ENCODE data around the gene MCM8.

The MCM8 gene

GRCh38 chr20:5945963-5946362 is 4.5 kb upstream of the MCM8 start:
- DNase-seq, result no peak

DNA sequence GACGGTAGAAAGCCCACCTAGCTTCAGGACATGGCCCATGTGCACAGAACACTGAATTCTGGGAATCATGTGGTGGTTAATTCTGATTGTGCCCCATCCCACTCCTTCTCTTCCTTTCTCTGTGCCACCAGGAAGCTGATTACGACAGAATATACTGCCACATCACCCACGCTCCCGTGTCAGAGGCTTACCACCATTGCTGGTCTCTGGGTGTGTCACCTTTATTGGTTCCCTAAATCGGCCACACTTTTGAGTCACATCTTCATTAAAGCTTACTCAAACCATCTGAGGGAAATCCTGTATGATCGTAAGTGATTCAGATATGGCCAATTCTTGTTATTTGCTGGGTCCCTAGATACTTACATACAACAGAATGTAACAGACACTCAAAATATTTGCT is 3.2 kb upstream of the MCM8 start:
- DNase-seq, result no peak

GRCh38 chr20:5949943-5950270 is 545 bp upstream of the MCM8 start:
- no peak for DNase-seq

DNA sequence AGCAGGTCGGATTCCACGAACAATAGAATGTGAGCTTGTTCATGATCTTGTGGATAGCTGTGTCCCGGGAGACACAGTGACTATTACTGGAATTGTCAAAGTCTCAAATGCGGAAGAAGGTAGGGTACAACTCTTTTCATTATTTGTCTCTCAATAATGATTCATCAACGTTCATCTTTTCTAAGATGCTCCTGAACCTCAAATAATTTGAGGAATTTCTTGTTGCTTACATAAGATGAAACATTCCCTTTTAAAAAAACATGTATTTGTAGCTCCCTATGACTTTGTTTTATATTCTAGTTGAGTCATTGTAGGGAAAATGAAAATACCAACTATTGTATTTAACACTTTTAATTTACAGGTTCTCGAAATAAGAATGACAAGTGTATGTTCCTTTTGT is 17.0 kb downstream of the MCM8 start:
- DNase-seq, result no peak

DNA sequence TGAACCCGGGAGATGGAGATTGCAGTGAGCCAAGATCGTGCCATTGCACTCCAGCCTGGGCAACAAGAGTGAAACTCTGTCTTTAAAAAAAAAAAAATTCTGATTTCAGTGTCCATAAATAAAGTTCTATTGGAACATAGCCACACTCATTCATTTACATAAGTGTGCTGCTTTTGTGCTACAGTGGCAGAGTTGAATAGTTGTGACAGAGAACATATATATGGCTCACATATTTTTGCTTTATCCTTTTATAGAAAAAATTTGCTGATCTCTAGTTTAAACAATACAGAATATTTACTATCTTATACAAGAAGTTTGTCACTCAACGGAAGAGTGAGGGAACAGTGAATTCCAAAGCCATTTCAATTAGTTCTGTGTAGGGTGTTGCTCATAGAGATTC is 18.0 kb downstream of the MCM8 start:
- DNase-seq, result no peak

DNA sequence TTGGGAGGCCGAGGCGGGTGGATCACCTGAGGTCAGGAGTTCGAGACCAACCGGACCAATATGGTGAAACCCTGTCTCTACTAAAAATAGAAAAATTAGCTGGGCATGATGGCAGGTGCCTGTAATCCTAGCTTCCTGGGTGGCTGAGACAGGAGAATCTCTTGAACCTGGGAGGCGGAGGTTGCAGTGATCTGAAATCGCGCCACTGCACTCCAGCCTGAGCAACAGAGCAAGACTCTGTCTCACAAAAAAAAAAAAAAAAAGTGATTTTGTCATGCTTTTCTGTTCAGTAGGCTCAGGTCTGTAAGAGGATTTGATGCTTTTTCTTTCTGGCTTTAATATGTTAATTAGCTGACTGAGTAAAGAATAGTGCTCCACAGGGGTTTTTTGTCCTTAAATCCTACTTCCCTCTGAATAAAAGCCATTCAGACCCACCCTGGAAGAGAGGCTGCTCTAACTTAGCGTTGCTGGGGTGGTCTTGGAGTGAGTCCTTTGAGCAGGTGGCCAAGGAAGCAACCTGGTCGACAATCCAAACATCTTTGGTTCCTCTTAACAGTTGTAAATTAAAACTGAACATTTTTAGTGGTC is 19.0 kb downstream of the MCM8 start:
- no peak for DNase-seq

DNA sequence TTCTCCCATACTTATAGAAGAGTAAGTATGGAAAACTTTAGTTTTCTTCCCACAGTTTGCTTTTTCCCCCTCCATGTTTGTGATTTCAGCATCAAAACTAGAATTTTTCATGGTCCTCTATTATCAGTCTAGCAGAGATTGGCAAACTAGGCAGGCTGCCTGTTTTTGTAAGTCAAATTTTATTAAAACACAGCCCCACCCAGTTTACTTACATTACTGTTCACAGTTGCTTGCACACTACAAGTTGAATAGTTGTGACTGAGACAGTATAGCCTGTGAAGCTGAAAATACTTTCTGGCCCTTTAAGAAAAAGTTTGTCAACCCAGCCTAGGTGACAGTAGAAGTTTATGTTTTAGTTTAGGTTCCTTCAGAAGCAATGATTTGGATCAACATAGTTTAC is 19.5 kb downstream of the MCM8 start:
- no peak for DNase-seq

DNA sequence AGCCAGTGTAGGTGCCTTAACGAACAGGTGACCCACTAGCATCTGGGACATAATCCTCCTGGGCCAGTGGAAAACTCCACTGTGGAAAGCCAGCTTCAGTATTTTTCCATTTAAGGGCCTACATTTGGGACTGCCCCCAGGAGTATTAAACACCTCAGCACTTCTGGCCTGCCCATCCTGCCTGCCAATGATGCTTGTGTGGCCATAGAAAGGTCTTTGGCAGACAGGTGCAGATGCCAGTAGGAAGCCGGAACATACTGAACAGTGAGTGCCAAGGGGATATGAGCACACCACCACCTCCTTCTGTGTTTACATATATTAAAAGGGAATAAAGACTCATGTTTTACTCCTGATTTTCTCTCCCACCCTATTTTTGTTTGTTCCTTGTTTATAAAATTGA is 19.9 kb downstream of the MCM8 start:
- peak in 1 of 51 donors; percentile 3 for DNase-seq

DNA sequence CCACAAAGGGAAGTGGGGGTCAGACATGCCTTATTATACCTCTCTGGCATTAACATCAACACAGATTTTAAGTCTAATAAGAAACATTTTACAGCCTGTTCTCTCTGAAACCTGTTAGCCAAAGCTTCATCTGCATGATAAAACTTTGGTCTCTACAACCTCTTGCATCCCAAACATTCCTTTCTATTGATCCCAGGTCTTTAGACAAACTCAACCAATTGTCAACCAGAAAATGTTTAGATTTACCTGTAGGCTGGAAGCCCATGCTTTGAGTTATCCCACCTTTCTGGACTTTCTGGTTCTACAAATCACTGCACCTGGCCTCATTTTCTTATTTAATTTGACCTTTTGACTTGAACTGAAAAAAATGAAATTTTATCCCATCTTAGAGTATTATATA is 20.8 kb downstream of the MCM8 start:
- no peak for DNase-seq

- DNase-seq, result no peak
Observed at GRCh38 chr20:5973172-5973571, 22.7 kb downstream of the MCM8 start.

DNA sequence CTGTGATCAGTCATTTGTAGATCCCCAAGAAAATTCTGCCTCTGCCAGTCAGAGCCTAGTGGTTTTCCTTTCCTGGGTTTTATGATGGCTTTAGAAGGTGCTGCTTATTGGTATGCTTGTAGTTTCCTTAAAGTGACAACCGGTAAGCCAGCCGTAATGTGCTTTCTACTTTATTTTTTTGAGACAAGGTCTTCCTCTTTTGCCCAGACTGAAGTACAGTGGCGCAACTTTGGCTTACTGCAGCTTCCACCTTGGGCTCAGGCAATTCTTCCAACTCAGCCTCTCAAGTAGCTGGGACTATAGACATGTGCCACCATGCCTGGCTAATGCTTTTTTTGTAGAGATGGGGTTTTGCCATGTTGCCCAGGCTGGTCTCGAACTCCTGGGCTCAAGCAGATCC is 23.5 kb downstream of the MCM8 start:
- no peak for DNase-seq

GRCh38 chr20:5974531-5974930 is 24.1 kb downstream of the MCM8 start:
- no peak for DNase-seq

GRCh38 chr20:5975778-5976177 is 25.3 kb downstream of the MCM8 start:
- DNase-seq, result no peak

DNA sequence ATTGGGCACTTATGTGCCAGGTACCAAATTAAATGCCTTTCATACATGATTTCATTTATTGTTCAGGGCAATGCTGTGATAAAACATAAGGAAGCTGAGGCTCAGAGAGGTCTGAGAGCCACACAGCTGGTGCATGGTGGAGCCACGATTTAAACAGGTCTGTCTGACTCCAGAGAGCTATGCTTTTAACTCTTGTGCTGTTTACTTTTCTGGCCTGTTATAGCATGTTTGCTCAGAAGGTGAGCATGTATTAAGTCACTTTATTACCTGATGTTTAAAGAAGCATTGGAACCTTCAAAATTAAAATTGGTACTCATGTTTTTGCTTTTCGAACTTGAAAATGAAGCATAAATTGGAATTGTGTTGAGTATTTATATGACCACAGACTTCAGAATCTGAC is 26.8 kb downstream of the MCM8 start:
- no peak for DNase-seq

DNA sequence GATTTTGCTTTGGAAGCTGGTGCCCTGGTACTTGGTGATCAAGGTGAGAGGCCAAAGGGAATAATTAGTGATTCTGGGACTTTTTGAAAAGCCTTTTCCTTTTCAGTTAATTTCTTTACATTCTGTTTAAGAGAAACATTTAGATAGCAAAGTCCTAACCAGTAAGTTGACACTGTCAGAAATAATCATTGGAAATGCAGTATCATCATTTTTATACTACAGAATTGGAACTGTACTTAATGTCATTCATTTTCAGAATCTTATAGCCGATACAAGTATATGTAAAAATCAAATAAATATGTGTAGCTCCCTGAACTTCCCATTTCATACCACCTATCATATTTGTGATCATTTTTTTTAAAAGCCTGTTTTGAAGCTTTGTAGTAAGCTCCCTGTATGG is 27.5 kb downstream of the MCM8 start:
- no peak for DNase-seq

- no peak for DNase-seq
Observed at GRCh38 chr20:5979801-5980200, 29.3 kb downstream of the MCM8 start.

GRCh38 chr20:5980720-5981538 is 30.5 kb downstream of the MCM8 start:
- DNase-seq, result no peak

- DNase-seq, result no peak
Observed at GRCh38 chr20:5987383-5987782, 36.9 kb downstream of the MCM8 start.

DNA sequence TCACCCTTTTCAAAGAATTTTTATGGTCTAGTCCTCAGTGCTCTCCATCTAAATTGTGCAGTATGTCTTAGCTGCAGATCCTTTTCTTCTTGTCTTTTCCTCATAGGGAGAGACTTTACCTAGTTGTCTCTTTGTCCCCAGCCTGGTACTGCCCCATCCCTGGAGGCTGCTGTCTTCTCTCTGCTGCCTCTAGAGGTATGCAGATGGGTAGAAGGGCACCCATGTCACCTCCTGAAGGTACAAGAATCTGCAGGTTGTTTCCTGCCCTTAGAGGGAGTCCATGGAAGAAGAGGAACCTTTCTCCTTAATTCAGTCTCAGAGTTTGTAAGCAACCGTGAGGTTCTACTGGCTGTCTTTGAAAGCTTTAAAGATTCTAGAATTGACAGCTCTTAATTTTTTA is 39.1 kb downstream of the MCM8 start:
- no peak for DNase-seq

DNA sequence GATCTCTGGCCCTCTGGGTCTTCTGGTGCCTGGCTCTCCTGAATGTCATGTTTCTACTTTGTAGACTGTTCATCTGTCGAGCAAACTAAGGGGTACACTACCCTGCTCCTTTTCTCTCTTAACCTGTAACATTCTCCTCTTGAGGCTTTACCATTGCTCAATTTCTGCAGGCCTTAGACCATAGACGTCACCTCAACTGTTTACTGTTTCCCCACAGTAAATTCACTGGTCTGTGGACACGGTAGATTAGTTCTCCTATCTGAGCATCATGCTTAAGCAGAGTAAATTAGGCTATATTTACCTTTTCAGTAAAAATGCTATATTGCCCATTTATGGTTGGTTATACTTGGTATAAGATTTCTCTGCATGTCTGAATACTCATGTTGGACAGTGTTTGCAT is 40.5 kb downstream of the MCM8 start:
- no peak for DNase-seq

DNA sequence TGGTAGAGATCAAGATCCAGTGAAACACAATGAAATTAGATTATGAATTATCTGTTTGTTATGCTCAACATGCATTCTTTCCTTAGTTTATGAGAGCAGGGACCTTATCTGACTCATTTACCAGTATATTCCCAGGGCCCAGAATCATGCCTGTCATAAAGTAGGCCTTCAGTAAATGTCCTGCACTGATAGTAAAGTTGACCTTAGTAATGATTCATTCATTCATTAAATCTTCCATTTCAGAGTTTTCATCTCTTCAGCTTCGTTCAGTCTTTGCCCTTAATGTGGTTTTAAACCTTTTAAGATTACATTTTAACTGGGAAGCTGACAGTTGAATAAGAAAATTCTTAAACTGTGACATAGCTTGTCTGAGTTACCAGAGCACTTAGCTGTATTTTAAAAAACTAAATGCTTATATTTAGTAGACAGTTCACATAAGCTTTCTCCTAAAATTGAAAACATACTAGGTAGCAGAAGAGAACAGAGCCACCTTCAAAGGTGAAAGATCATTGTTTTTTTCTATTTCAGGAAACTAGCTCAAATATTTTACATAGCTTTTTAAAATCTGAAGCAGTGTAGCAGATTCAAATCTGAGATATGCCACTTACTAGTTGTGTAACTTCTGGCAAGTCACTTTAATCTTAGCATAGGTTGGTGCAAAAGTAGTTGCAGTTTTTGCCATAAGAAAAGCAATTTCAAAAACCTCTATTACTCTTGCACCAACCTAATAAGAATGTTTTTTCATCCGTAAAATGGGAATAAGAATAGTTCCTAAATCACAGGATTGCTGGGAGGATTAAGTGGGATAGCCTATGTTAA is 41.4 kb downstream of the MCM8 start:
- no peak for DNase-seq

GRCh38 chr20:5996765-5997164 is 46.3 kb downstream of the MCM8 start:
- no peak for DNase-seq

- DNase-seq, result peak in 1 of 51 donors; percentile 3
Observed at GRCh38 chr20:5999783-6000182, 49.3 kb downstream of the MCM8 start.

All from hypothalamus (tissue), 51 donors.